NT2/D1 (cell line): ENCODE data around the gene PCDHA1.

Experiments
- SUZ12 ChIP-seq: IDR thresholded peaks from 2 replicates; pipeline ENCODE4 v1.6.1; 2011; ENCODE audit not compliant: insufficient read length, insufficient read depth; ENCODE audit errors: extremely low read depth
- YY1 ChIP-seq: IDR thresholded peaks from 2 replicates; pipeline ENCODE4 v1.6.1; 2011; ENCODE audit not compliant: insufficient read length, insufficient read depth
- ZNF274 ChIP-seq: IDR thresholded peaks from 2 replicates; pipeline ENCODE4 v1.6.1; 2011; ENCODE audit warnings: mild to moderate bottlenecking, low read depth, low read length

DNA sequence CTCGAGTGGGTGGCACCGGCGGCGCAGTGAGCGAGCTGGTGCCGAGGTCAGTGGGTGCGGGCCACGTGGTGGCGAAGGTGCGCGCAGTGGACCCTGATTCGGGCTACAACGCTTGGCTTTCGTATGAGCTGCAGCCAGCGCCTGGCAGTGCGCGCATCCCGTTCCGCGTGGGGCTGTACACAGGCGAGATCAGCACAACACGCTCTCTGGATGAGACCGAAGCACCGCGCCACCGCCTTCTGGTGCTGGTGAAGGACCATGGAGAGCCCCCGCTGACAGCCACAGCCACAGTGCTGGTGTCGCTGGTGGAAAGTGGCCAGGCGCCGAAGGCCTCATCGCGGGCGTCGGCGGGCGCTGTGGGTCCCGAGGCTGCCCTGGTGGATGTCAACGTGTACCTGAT is 37.5 kb downstream of the PCDHA1 start:
- TF ChIP-seq ZNF274 (no peak), SUZ12 (no peak), YY1 (no peak)
